Omental fat pad (tissue), 4 donors: ENCODE results near the gene GALNT18. TPM values are rescaled to one million over a fixed set of nuclear protein-coding genes. Genes with fewer than 3 reads are reported as not detected.

Source experiments
- ATAC-seq: fragments of 150-250 bp; one replicate; pipeline ENCODE4 v1.9.1; 2016; ENCODE audit warnings: mild to moderate bottlenecking, moderate library complexity; ENCODE audit not compliant: low FRiP score
- DNase-seq: peaks from one replicate; pipeline ENCODE4 v3.0.0-alpha.2; 2019; ENCODE audit warnings: low spot score
- total RNA-seq, 4 donors: library from RNA; depleted of rRNA; stranded (reverse); fragments of >200 nt; gene quantifications; one replicate each; pipeline ENCODE4 v1.1.0, GENCODE V29; 2016
- TF ChIP-seq, protein P1 (sequence below), 3 donors: fragments of 450-650 bp; IDR thresholded peaks; one replicate each; pipeline ENCODE4 v1.5.1; 2016 to 2017; ENCODE audit warnings: antibody characterized with exemption in 3 of 3, mild to moderate bottlenecking in 3 of 3, moderate library complexity in 2 of 3

The GALNT18 gene
- total RNA-seq, 4 donors from 2014 or later = 21.0 to 47.4 (median 35.7) TPM

DNA sequence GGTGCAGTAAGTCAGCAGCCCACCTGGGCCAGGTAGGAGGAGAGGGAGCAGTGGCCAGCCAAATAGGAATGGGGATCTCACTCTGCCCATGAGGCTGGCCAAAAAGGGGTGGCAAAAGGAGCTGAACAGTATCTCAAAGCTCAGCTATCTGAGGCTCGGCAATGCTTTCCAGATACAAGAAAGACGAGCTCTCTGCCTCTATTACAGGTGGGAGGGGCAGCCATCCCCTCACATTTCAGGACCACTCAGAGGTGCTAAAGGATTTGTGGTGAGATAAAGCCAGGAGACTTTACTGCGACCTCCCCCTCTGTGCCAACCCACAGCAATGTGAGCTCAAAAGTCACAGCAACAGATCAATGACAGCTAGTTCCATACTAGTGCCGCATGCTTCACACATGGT lies 42.1 kb upstream of the GALNT18 start:
- DNase-seq (no peak), ATAC-seq (no peak)
- TF ChIP-seq, protein P1, sequence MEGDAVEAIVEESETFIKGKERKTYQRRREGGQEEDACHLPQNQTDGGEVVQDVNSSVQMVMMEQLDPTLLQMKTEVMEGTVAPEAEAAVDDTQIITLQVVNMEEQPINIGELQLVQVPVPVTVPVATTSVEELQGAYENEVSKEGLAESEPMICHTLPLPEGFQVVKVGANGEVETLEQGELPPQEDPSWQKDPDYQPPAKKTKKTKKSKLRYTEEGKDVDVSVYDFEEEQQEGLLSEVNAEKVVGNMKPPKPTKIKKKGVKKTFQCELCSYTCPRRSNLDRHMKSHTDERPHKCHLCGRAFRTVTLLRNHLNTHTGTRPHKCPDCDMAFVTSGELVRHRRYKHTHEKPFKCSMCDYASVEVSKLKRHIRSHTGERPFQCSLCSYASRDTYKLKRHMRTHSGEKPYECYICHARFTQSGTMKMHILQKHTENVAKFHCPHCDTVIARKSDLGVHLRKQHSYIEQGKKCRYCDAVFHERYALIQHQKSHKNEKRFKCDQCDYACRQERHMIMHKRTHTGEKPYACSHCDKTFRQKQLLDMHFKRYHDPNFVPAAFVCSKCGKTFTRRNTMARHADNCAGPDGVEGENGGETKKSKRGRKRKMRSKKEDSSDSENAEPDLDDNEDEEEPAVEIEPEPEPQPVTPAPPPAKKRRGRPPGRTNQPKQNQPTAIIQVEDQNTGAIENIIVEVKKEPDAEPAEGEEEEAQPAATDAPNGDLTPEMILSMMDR (IDR thresholded peaks at IDR 0.05) = no peak

DNA sequence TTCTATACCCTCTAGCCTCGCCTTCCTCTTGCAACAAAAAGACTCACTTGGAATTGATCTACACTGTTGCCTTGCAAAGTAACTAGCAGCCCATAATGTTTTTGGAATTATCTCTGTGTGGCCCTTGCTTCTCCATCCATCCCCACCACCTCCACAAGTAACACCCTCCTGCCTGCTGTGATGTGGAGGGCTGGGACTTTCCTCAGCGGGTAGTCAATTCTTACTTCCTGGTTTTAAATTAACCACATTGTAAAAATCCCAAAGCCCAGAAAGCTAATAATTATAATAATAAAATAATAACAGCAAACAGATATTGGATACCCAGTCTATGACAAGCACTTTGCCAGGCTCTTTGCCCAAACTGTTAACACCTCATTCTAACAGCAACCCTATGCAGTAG lies 40.8 kb upstream of the GALNT18 start:
- TF ChIP-seq, protein P1 (IDR thresholded peaks at IDR 0.05) = no peak
- ATAC-seq (no peak), DNase-seq (no peak)

DNA sequence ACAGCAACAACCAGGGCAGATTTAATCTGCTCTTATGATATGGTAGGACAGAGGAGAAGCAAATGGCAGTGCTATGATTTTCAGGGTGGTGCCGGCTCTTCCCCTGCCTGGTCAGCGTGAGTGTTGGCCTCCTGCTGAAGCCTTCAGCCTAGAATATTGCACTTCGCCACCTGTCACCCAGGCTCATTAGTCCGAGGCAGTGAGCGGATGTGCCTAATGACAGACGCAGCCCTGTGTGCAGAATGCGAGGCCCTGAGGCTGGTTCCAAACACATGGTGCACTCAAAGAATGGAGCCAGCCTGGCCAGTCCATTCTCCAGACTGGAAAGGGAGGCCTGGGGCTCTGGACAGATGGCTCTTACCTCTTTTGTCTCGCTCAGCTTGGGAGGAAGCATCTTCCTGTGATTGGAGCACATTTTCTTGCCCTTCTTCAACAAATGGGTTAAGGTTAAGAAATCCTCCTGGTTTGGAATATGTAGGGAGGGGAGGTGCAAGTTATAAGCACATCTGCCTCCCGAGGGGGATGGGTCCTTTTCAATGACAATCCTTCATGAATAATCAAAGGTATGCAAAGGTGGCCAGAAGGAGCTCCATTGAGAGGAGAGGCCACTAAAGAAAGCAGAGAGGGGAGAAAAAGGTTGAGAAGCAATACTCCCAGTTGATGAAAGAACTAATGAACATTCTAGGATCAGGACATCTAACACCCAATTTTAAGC lies 39.7 kb upstream of the GALNT18 start:
- DNase-seq = no peak
- TF ChIP-seq, protein P1 (IDR thresholded peaks at IDR 0.05) = no peak
- no peak for ATAC-seq

DNA sequence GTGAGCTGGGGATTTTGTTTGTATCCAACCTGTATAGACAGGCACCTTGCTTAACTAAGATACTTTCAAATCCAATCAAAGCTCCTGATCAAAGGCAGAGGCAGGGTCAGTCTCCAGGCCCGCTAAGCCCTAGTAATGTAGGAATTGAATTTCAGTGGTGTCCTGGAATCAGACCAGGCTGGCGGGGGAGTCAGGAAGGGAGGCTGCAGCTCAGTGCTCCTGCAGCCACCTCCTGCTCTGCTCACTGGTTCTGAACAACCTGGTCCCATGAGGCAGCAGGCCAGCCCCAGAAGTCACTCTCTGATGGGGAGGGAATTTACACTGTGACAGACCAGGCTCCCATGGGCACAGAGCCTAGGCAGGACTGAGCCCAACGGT lies 38.5 kb upstream of the GALNT18 start:
- no peak for DNase-seq
- no peak for ATAC-seq
- TF ChIP-seq, protein P1 (IDR thresholded peaks at IDR 0.05) = no peak

DNA sequence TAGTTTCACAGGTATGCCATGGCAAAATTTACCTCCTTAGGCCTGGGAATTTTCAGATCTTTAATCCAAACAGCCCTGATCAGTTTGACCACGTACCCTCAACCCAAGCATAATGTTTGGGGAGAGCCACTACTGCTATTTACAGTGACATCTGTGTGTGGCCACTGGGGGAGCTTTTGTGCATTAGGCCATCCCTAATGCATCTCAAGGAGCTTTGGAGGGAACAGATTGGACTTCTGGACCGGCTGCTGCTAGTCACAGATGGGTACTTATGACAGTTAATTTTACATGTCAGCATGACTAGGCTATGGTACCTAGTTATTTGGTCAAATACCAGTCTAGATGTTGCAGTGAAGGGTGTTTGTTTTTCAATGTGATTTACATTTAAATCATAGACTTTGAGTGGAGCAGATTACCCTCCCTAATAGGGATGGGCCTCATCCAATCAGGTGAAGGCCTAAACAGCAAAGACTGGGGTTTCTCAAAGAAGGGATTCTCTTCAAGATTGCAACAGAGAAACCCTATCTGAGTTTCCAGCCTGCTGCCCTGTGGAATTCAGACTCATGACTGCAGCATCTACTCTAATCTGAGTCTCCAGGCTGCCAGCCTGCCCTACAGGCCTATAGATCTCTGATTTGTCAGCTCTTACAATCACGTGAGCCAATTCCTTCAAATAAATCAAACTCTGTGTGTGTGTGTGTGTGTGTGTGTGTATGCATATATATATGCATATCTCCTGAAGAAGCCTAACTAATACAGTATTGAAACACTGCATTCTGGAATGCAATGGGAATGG lies 38.0 kb upstream of the GALNT18 start:
- ATAC-seq = no peak
- TF ChIP-seq, protein P1 (IDR thresholded peaks at IDR 0.05) = no peak
- no peak for DNase-seq

DNA sequence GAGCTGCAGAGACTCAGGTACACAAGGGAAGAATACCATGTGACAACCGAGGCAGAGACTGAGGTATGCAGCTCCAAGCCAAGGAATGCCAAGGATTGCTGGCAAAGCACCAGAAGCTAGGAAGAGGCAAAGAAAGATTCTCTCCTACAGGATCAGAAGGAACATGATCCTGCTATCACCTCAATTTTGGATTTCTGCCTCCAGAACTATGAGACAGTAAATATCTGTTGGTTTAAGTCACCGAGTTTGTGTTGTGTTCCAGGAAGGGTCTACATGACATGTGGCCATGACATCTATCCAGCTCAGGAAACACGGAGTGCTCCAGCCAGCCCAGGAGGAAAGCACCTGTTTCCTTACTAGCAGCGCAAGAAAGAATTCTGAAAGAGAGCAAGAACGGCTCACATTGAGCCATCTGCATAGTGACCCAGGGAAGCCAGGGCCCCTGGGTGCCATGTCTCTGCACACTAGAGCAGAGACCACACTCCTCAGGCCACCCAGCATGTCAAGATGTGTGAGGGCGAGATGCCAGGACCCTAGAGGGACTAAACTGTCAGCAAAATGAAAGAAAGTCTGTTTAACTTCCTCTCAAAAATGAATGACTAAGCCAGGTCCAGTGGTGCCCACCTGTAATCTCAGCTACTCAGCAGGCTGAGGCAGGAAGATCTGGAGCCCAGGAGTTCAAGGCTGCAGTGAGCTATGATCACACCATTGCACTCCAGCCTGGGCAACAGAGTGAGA lies 35.6 kb upstream of the GALNT18 start:
- no peak for ATAC-seq
- DNase-seq = no peak

More for the DNA sequence above, 35.6 kb upstream of the GALNT18 start:
- TF ChIP-seq, protein P1 (IDR thresholded peaks at IDR 0.05) = no peak
